Astrocyte (in vitro differentiated cells and primary cell): ENCODE results near the gene VASH2.

ENCODE experiments used
- EZH2 ChIP-seq: IDR thresholded peaks from 2 replicates; pipeline ENCODE4 v1.6.1; 2012; ENCODE audit warnings: mild to moderate bottlenecking, low read length, inconsistent platforms; ENCODE audit not compliant: insufficient read depth
- TF ChIP-seq, protein P1 (sequence below): IDR thresholded peaks from 2 replicates; pipeline ENCODE4 v1.5.1; 2011; ENCODE audit warnings: low read depth, mild to moderate bottlenecking, inconsistent platforms, low read length, moderate library complexity; ENCODE audit not compliant: insufficient read depth

DNA sequence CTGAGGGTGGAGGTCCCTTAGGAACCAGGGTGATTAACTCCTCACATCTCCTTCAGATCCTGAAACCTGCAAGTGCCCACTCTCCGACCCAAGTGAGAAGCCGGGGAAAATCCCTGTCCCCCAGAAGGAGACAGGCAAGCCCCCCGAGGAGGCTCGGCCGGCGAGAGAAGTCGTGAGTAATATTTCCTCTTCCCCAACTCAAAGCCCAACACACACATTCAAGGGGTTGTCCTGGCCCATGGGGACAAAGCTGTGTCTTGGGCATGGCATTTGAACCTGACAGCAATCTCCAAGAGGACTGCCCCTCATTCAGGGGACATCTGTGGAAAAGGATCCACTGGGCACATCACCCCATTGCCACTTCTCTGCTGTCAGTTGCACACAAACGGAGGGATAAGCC lies 23.6 kb downstream of the VASH2 start:
- TF ChIP-seq, protein P1, sequence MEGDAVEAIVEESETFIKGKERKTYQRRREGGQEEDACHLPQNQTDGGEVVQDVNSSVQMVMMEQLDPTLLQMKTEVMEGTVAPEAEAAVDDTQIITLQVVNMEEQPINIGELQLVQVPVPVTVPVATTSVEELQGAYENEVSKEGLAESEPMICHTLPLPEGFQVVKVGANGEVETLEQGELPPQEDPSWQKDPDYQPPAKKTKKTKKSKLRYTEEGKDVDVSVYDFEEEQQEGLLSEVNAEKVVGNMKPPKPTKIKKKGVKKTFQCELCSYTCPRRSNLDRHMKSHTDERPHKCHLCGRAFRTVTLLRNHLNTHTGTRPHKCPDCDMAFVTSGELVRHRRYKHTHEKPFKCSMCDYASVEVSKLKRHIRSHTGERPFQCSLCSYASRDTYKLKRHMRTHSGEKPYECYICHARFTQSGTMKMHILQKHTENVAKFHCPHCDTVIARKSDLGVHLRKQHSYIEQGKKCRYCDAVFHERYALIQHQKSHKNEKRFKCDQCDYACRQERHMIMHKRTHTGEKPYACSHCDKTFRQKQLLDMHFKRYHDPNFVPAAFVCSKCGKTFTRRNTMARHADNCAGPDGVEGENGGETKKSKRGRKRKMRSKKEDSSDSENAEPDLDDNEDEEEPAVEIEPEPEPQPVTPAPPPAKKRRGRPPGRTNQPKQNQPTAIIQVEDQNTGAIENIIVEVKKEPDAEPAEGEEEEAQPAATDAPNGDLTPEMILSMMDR = no peak
- no peak for TF ChIP-seq EZH2
